Activated CD4-positive, CD25-positive, alpha-beta regulatory T cell (primary cell): ENCODE measurements around the gene ROR2.
"Not testable (repeated sequence)": the region's sequence is repeated elsewhere in the genome, so short reads cannot be mapped to it uniquely, and the experiment has no call there.

Experiments
- DNase-seq, 4 experiments: peaks; one replicate each; lab custom pipeline; 2025; lab: John Stamatoyannopoulos, UW

Gene ROR2

GRCh38 chr9:91634832-91635231 lies 315.2 kb downstream of the ROR2 start:
- not testable (repeated sequence) for DNase-seq

GRCh38 chr9:91629718-91630117 lies 320.3 kb downstream of the ROR2 start:
- DNase-seq: no peak

- no peak for DNase-seq
Observed at GRCh38 chr9:91628892-91629291, 321.1 kb downstream of the ROR2 start.

GRCh38 chr9:91625331-91625730 lies 324.7 kb downstream of the ROR2 start:
- no peak for DNase-seq

DNA sequence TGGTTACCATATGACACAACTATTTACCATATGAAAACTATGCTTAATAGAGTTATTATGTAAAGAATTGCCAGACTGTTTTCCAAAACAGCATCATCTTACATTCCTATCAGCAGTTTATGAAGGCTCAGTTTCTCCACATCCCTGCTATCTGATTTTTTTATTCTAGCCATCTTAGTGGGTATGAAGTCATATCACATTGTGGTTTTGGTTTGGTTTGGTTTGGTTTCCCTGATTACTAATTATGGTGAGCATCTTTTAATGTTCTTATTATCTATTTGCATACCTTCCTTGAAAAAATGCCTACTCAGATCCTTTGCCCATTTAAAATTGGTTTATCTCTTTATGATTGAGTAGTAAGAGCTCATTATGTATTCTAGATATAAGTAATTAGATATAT lies 327.0 kb downstream of the ROR2 start:
- DNase-seq: no peak

DNA sequence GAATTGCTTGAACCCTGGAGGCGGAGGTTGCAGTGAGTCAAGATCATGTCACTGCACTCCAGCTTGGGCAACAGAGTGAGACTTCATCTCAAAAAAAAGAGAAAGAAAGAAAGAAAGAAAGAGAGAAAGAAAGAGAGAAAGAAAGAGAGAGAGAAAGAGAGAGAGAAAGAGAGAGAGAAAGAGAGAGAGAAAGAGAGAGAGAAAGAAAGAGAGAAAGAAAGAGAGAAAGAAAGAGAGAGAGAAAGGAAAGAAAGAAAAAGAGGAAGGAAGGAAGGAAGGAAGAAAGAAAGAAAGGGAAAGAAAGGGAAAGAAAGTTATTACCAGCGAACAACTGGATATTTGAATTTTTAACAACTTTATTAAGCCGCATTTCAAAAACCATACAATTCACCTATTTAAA lies 327.9 kb downstream of the ROR2 start:
- DNase-seq: not testable (repeated sequence)

DNA sequence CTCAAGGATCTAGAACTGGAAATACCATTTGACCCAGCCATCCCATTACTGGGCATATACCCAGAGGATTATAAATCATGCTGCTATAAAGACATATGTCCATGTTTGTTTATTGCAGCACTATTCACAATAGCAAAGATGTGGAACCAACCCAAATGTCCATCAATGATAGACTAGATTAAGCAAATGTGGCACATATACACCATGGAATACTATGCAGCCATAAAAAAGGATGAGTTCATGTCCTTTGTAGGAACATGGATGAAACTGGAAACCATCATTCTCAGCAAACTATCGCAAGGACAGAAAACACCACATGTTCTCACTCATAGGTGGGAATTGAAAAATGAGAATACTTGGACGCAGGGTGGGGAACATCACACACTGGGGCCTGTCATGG lies 336.0 kb downstream of the ROR2 start:
- DNase-seq: not testable (repeated sequence)

GRCh38 chr9:91611582-91611981 lies 338.4 kb downstream of the ROR2 start:
- no peak for DNase-seq

DNA sequence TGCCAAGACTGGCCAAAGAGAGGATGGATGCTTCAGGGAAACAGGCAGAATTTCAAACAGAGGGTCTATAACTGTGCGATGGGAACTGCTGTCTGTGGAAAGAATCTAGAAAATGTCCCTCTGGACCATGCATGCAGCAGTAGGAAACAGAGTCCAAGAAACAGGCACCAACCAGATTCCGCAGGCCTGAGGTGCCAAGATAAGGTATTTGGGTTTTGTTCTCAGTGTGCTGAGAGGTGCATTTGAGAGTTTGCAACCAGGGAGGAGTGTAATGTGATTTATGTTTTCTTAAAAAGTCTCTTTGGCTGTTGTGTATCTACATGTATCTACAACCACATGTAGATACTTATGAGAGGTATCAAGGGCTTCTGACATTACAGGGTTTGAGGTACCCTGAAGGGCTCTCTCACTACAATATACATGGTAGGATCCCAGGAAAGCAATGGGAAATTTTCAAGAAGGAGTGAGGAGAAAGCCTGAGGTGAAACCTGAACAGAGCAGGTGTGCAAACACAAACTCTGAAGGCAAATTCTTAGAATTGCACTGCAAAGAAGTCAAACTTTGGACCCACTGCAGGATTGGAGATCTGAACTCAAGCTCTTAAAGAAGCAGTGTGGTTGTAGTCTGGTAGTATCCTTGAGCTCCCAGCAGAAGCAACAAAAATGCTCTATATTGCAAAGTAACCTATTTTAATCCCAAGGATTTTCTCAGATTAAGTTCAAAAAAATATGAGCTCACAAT lies 343.6 kb downstream of the ROR2 start:
- no peak for DNase-seq

DNA sequence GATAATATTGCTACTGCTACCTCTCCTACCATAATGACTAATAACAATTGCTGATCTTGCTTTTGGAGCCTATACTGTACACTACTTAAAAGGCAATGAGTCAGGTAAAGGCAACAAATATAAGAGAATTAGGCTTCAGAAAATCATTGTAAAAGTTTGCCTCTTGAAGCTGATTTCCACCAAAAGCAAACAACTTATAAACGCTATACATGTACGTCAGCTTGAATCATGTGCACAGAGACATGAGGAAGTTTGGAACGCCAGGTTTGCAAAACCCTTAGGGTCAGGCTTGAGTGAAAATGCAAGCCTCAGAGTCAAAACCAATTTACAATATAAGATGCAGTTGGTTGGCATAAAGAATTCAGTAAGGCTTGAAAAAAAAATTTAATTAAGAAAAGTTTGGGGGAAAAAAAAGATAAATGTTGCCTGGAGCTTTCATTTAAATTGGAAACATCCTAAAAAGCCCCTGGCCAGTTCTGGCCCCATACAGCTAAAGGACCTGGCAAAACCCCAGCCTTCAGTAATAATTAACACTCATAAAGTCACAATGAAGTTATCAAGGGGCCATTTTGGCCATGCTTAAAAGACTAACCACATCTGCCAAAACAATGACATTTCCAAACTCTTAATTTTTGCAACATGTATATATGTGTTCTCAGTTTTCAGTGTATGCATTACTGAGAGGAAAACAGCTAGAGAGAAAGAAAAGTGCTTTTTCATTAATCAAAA lies 345.4 kb downstream of the ROR2 start:
- DNase-seq: no peak

- no peak for DNase-seq
Observed at GRCh38 chr9:91603932-91604331, 346.1 kb downstream of the ROR2 start.

DNA sequence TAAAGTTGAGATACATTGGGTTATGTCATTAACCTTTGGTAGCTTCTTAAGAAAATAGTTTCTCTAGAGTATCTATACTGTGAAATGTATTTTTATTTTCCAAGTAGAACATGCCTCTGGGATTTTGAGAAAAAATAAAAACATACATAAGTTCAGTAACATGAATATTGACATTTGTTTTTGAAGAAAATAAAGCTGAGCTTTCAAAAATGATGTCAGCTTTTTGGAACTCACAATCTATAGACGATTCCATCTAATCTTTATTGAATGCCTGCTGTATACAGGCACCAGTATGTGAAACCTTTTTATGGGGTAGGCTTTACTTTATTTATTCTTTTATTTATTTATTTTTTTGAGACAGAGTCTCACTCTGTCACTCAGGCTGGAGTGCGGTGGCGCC lies 350.5 kb downstream of the ROR2 start:
- no peak for DNase-seq

DNA sequence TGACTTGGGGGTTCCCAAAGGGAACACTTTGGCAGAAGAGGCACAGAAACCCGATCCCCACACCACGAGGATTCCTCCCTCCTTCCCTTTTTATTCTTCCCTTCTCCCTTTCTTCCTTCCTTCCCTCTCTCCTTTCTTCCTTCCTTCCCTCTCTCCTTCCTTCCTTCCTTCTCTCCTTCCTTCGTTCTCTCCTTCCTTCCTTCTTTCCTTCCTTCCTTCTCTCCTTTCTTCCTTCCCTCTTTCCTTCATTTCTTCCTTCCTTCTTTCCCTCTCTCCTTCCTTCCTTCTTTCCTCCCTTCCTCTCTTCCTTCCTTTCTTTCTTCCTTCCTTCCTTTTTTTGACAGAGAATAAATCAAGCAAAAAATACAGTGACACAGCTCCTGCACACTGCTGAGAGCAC lies 358.4 kb downstream of the ROR2 start:
- DNase-seq: no peak

DNA sequence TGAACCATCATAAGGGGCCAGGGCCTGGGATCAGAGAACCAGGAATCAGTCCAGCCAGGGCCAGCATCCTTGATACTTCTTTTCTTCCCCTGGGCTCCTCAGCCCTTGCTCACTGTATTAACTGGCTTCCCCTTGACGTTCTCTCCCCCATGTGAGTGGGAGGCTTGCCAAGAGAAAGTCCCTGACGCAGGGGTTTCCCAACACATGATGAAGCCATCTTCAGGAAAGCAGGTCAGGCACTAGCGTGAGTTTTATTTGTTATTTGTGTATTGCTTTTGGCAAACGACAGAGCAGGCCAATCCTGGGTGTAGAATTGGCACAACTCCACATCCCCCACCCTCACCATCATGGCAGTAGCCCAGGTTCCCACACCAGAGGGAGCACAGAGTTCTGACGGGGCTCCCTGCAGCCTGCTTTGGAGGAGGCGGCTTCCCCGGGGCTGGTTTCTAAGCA lies 360.9 kb downstream of the ROR2 start:
- DNase-seq: no peak

GRCh38 chr9:91586282-91586681 lies 363.7 kb downstream of the ROR2 start:
- DNase-seq: no peak

GRCh38 chr9:91583966-91584365 lies 366.1 kb downstream of the ROR2 start:
- DNase-seq: no peak

DNA sequence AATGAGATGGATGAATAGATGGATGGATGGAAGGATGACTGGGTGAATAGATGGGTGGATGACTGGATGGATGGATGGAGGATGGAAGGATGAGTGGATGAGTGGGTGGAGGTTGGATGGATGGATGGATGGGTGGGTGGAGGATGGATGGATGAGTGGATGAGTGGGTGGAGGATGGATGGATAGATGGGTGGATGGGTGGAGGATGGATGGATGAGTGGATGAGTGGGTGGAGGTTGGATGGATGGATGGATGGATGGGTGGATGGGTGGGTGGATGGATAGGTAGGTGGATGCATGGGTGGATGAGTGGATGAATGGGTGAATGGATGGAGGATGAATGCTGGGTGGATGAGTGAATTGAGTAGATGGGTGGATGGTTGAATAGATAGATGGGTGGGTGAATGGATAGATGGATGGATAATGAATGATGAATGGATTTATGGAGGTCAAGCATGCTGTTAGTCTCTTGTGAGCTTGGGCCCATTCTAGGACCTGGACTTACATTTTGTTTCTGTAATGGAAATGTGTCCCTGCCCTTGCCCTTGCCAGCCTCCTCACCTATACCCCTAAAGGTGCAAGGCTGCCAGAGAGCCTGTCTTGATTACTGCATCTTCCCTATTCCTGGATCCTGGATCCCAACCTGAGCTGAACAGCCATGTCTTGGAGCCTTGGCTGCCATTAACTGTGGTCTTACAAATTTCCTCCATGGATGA lies 366.7 kb downstream of the ROR2 start:
- no peak for DNase-seq

GRCh38 chr9:91582181-91582580 lies 367.8 kb downstream of the ROR2 start:
- no peak for DNase-seq

GRCh38 chr9:91580136-91580535 lies 369.9 kb downstream of the ROR2 start:
- no peak for DNase-seq

DNA sequence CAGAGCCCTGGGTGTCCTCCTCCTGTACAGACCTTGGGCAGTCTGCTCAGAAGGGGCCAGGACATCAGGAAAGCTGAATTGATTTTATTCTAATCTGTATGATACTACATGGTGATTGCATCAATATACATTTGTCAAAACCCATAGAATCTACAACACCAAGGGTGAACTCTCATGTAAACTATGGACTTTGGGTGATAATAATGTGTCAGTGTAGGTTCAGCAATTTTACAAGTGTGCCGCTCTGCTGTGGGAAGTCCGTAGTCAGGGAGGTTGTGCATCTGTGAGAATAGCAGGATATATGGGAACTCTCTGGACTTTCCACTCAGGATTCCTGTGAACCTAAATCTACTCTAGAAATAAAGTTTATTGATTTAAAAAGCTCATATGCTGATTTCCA lies 371.1 kb downstream of the ROR2 start:
- DNase-seq: no peak

GRCh38 chr9:91577633-91578061 lies 372.4 kb downstream of the ROR2 start:
- no peak for DNase-seq

DNA sequence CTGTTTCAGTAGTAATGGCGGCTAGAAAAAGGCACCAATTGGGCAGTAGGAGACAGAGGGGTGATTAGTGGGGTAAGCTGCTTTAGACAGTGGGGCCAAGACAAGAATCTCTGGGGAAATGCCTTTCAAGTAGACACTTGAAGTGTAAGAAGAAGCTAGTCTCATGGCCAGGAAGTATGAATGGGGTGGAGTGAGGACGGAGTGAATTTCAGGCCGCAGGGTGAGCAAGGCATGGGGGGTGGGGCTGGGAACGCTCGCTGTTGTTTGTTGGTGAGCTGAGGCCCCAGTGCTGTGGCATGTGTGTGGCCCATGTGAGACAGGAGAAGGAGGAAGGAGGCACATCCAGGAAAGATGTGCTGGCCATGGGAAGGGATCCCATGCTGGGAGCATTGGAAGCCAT lies 377.2 kb downstream of the ROR2 start:
- DNase-seq: no peak

DNA sequence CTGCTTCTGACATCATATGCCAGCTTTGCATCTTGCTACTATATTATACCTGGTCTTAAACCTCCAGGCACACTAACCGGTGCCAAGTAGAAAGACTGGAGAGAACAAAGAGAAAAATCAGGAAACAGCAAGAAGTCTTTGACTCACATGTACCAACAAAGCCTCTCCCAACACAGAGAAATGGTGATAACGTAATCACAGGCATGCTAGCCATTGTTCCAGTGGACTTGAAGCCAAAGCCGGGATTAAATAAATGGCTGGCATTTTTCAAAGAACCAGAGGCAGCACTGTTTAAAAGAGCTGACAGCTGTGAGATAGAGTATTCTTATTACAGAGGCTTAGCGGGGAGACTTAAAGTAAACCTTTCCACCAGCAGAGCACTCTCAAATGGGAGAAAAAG lies 378.0 kb downstream of the ROR2 start:
- no peak for DNase-seq
